DMS 273 (cell line): ENCODE results near the gene PLEKHD1.
"Not testable (repeated sequence)": the region's sequence is repeated elsewhere in the genome, so short reads cannot be mapped to it uniquely, and the experiment has no call there.

Experiments
- DNase-seq: peaks from one replicate; lab custom pipeline; 2025; ENCODE audit not compliant: unreplicated experiment; lab: John Stamatoyannopoulos, UW

PLEKHD1 gene

GRCh38 chr14:69481815-69482568 is 2.5 kb upstream of the PLEKHD1 start:
- DNase-seq, result peak; percentile 20

GRCh38 chr14:69483765-69484443 is 624 bp upstream of the PLEKHD1 start:
- DNase-seq, result peak; percentile 72

- no peak for DNase-seq
Observed at GRCh38 chr14:69485315-69485660, 760 bp downstream of the PLEKHD1 start.

GRCh38 chr14:69485701-69486100 is 1.2 kb downstream of the PLEKHD1 start:
- DNase-seq, result no peak

- no peak for DNase-seq
Observed at GRCh38 chr14:69487226-69487625, 2.7 kb downstream of the PLEKHD1 start.

GRCh38 chr14:69487771-69488170 is 3.2 kb downstream of the PLEKHD1 start:
- no peak for DNase-seq

GRCh38 chr14:69489495-69489894 is 5.0 kb downstream of the PLEKHD1 start:
- DNase-seq, result no peak

- DNase-seq, result no peak
Observed at GRCh38 chr14:69490219-69490918, 5.8 kb downstream of the PLEKHD1 start.

GRCh38 chr14:69491193-69491592 is 6.7 kb downstream of the PLEKHD1 start:
- DNase-seq, result no peak

- no peak for DNase-seq
Observed at GRCh38 chr14:69493038-69493437, 8.5 kb downstream of the PLEKHD1 start.

GRCh38 chr14:69493791-69494190 is 9.3 kb downstream of the PLEKHD1 start:
- DNase-seq, result peak; percentile 26

- DNase-seq, result peak; percentile 48
Observed at GRCh38 chr14:69495341-69495921, 10.9 kb downstream of the PLEKHD1 start.

- not testable (repeated sequence) for DNase-seq
Observed at GRCh38 chr14:69497866-69498265, 13.3 kb downstream of the PLEKHD1 start.

- not testable (repeated sequence) for DNase-seq
Observed at GRCh38 chr14:69498286-69498685, 13.8 kb downstream of the PLEKHD1 start.

GRCh38 chr14:69499436-69499835 is 14.9 kb downstream of the PLEKHD1 start:
- DNase-seq, result no peak

- DNase-seq, result no peak
Observed at GRCh38 chr14:69500096-69500495, 15.6 kb downstream of the PLEKHD1 start.

GRCh38 chr14:69500736-69501135 is 16.2 kb downstream of the PLEKHD1 start:
- peak; percentile 78 for DNase-seq

GRCh38 chr14:69501423-69501838 is 16.9 kb downstream of the PLEKHD1 start:
- peak; percentile 93 for DNase-seq

- DNase-seq, result no peak
Observed at GRCh38 chr14:69504775-69505174, 20.2 kb downstream of the PLEKHD1 start.

GRCh38 chr14:69505338-69506240 is 21.1 kb downstream of the PLEKHD1 start:
- DNase-seq, result no peak

- DNase-seq, result no peak
Observed at GRCh38 chr14:69506241-69506595, 21.7 kb downstream of the PLEKHD1 start.
